Uterus (tissue), 2 donors: ENCODE data around the gene KRT7.

Experiments used
- POLR2A ChIP-seq, 2 donors: fragments of 450-650 bp; IDR thresholded peaks; one replicate each; pipeline ENCODE4 v1.6.1; 2016; ENCODE audit warnings: antibody characterized with exemption in 2 of 2, mild to moderate bottlenecking in 1 of 2, moderate library complexity in 1 of 2
- TF ChIP-seq, protein P1 (sequence below), 4 experiments: fragments of 200-600 bp in 2 of 4; fragments of 450-650 bp in 2 of 4; sonication (generic) in 2 of 4; IDR thresholded peaks; one replicate each; pipeline ENCODE4 v1.5.1; 2016 to 2019; ENCODE audit warnings: antibody characterized with exemption in 4 of 4, mild to moderate bottlenecking in 2 of 4, moderate library complexity in 1 of 4

DNA sequence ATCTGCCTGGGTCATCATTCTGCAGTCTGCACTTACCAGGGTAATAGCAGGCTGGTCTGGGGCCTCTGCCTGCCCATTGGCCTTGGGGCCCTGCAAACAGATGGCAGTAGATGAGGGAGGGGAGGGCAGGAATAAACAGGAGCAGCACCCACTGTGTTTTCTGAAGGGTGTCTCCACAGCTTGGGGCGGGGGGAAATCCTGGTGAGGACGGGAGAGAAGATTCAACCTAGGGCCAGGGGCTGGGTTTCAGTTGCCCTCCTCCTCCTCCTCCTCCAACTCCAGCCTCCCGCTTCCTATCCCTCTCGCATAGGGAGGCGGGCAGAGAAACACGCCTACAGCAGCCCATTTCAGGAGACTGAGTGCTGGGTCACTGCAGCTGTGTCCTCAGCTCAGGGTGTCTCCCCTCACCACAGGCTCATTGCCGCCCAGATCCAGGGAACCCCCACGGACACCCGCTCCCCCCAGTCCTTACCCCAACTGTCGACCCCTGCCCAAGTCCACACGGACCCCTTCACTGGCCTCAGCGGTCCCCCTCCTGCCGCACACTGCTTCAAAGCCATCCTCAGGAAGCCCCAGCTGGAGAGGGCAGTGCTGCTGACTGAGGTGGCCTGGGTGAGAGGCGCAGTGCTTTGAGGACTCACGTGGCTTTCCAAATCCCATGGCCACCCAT lies 32.1 kb upstream of the KRT7 start:
- TF ChIP-seq, protein P1, sequence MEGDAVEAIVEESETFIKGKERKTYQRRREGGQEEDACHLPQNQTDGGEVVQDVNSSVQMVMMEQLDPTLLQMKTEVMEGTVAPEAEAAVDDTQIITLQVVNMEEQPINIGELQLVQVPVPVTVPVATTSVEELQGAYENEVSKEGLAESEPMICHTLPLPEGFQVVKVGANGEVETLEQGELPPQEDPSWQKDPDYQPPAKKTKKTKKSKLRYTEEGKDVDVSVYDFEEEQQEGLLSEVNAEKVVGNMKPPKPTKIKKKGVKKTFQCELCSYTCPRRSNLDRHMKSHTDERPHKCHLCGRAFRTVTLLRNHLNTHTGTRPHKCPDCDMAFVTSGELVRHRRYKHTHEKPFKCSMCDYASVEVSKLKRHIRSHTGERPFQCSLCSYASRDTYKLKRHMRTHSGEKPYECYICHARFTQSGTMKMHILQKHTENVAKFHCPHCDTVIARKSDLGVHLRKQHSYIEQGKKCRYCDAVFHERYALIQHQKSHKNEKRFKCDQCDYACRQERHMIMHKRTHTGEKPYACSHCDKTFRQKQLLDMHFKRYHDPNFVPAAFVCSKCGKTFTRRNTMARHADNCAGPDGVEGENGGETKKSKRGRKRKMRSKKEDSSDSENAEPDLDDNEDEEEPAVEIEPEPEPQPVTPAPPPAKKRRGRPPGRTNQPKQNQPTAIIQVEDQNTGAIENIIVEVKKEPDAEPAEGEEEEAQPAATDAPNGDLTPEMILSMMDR (IDR thresholded peaks at IDR 0.05): no peak
- no peak for TF ChIP-seq POLR2A (IDR thresholded peaks at IDR 0.05)
